Measurements from ENCODE around the gene CCDC146. TPM values are rescaled to one million over a fixed set of nuclear protein-coding genes. Genes with fewer than 3 reads are reported as not detected.
"Not testable (repeated sequence)": the region's sequence is repeated elsewhere in the genome, so short reads cannot be mapped to it uniquely, and the experiment has no call there.

The CCDC146 gene
- total RNA-seq, 2 donors from 2014 or later: 3.6 to 12.7 TPM

- no peaks in the 10 kb centered on the region for H3K27me3 ChIP-seq
- H3K36me3 ChIP-seq: no peaks in the 10 kb centered on the region
- DNase-seq (ENCODE audit: low spot score): no peak
- H3K27ac ChIP-seq: no peak overlapping the region
- H3K4me3 ChIP-seq: no peak overlapping the region
- TF ChIP-seq CTCF (IDR thresholded peaks at IDR 0.05): no peak
- peaks cover 0 to 7% of the 10 kb centered on the region in 2 donors for H3K9me3 ChIP-seq
- no peaks in the 10 kb centered on the region for H3K4me1 ChIP-seq
These were observed 100.4 kb downstream of the CCDC146 start for GRCh38 chr7:77222819-77223218.

GRCh38 chr7:77223261-77223660 is 100.8 kb downstream of the CCDC146 start:
- H3K36me3 ChIP-seq: no peaks in the 10 kb centered on the region
- H3K4me1 ChIP-seq: no peaks in the 10 kb centered on the region
- TF ChIP-seq CTCF (IDR thresholded peaks at IDR 0.05): no peak
- H3K27ac ChIP-seq: no peak overlapping the region
- no peaks in the 10 kb centered on the region for H3K27me3 ChIP-seq
- H3K9me3 ChIP-seq: peaks cover 0 to 7% of the 10 kb centered on the region in 2 donors
- no peak overlapping the region for H3K4me3 ChIP-seq
- no peak for DNase-seq (ENCODE audit: low spot score)

GRCh38 chr7:77226357-77226839 is 104.0 kb downstream of the CCDC146 start:
- H3K9me3 ChIP-seq: peaks cover 0 to 12% of the 10 kb centered on the region in 2 donors
- no peaks in the 10 kb centered on the region for H3K27me3 ChIP-seq
- no peak overlapping the region for H3K27ac ChIP-seq
- DNase-seq (ENCODE audit: low spot score): no peak
- H3K4me3 ChIP-seq: no peak overlapping the region
- H3K4me1 ChIP-seq: no peaks in the 10 kb centered on the region
- no peaks in the 10 kb centered on the region for H3K36me3 ChIP-seq
- TF ChIP-seq CTCF (IDR thresholded peaks at IDR 0.05): no peak

GRCh38 chr7:77228795-77229194 is 106.4 kb downstream of the CCDC146 start:
- DNase-seq (ENCODE audit: low spot score); H3K4me3 ChIP-seq; H3K27me3 ChIP-seq; H3K4me1 ChIP-seq; H3K27ac ChIP-seq; H3K36me3 ChIP-seq: not testable (repeated sequence)
- H3K9me3 ChIP-seq: peaks cover 0 to 12% of the 10 kb centered on the region in 2 donors

- DNase-seq (ENCODE audit: low spot score): no peak
- peaks cover 0 to 12% of the 10 kb centered on the region in 2 donors for H3K9me3 ChIP-seq
- H3K36me3 ChIP-seq: no peaks in the 10 kb centered on the region
- H3K4me3 ChIP-seq: no peak overlapping the region
- no peak for TF ChIP-seq CTCF (IDR thresholded peaks at IDR 0.05)
- no peak overlapping the region for H3K27ac ChIP-seq
- H3K4me1 ChIP-seq: peaks cover 0 to 4% of the 10 kb centered on the region in 2 donors
- no peaks in the 10 kb centered on the region for H3K27me3 ChIP-seq
These were observed 110.1 kb downstream of the CCDC146 start for GRCh38 chr7:77232467-77232866.

GRCh38 chr7:77235276-77235675 is 112.9 kb downstream of the CCDC146 start:
- TF ChIP-seq CTCF (IDR thresholded peaks at IDR 0.05): no peak

More at GRCh38 chr7:77235276-77235675, 112.9 kb downstream of the CCDC146 start:
- peaks cover 0 to 7% of the 10 kb centered on the region in 2 donors for H3K9me3 ChIP-seq
- no peak for DNase-seq (ENCODE audit: low spot score)
- no peak overlapping the region for H3K4me3 ChIP-seq
- H3K27me3 ChIP-seq: no peaks in the 10 kb centered on the region
- peaks cover 0 to 27% of the 10 kb centered on the region in 2 donors for H3K4me1 ChIP-seq
- no peak overlapping the region for H3K27ac ChIP-seq
- H3K36me3 ChIP-seq: no peaks in the 10 kb centered on the region

All from right atrium auricular region (tissue), 2 donors.